MV-4-11 (cell line): ENCODE data around the gene TLR10.
A peak's percentile ranks its signal among the peaks of the same experiment; 100 is the strongest.
"Not testable (repeated sequence)": the region's sequence is repeated elsewhere in the genome, so short reads cannot be mapped to it uniquely, and the experiment has no call there.

ENCODE experiments used
- DNase-seq: peaks from one replicate; lab custom pipeline; 2025; lab: John Stamatoyannopoulos, UW

The TLR10 gene

GRCh38 chr4:38800961-38801450 is 18.2 kb upstream of the TLR10 start:
- DNase-seq: no peak

- DNase-seq: no peak
These were observed 17.6 kb upstream of the TLR10 start for GRCh38 chr4:38800366-38800765.

- DNase-seq: no peak
These were observed 12.3 kb upstream of the TLR10 start for GRCh38 chr4:38795087-38795486.

DNA sequence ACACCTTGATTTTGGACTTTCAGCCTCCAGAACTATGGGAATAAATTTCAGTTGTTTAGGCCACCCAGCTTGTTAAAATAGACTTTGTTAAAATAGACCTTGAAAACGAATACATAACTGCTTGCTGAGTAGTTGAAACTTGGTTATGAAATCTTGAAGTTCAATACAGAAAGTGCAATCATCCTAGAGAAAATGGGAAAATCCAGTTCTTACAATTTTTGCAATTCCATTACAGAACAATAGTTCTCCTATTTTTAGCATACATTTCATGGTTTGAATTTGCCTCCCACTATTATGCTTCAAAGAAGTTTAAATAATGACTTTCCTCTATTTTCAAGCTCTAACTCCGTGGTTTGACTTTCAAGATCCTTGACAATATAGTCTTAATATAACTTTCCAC is 11.3 kb upstream of the TLR10 start:
- DNase-seq: no peak

GRCh38 chr4:38791010-38791409 is 8.2 kb upstream of the TLR10 start:
- DNase-seq: peak; percentile 81

GRCh38 chr4:38788317-38788716 is 5.5 kb upstream of the TLR10 start:
- DNase-seq: no peak

GRCh38 chr4:38787693-38788092 is 4.9 kb upstream of the TLR10 start:
- DNase-seq: no peak

- peak; percentile 99 for DNase-seq
These were observed 3.2 kb upstream of the TLR10 start for GRCh38 chr4:38785901-38786402.

- peak; percentile 56 for DNase-seq
These were observed 2.4 kb upstream of the TLR10 start for GRCh38 chr4:38785041-38785790.

DNA sequence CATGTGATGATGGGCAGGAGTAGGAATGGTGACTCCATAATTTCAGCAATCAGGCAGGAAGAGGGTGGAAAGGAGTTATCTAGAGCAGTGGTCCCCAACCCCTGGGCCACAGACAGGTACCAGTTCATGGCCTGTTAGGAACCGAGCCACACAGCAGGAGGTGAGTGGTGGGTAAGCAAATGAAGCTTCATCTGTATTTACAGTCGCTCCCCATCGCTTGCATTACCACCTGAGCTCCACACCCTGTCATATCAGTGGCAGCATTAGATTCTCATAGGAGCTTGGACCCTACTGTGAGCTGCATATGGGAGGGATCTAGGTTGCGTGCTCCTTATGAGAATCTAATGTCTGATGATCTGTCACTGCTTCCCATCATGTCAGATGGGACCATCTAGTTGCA is 1.4 kb upstream of the TLR10 start:
- DNase-seq: no peak

DNA sequence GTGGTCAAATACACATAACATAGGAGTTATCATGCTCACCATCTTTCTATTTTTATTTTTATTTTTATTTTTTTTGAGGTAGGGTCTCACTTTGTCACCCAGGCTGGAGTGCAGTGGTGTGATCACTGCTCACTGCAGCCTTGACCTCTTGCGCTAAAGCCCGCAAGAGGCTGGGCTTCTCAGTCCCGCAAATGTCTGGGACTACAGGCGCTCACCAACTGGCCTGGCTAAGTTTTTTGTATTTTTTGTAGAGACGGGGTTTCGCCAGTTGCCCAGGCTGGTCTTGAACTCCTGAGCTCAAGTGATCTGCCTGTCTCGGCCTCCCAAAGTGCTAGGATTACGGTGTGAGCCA is 295 bp upstream of the TLR10 start:
- no peak for DNase-seq

GRCh38 chr4:38781854-38782261 is 932 bp downstream of the TLR10 start:
- DNase-seq: peak; percentile 52

DNA sequence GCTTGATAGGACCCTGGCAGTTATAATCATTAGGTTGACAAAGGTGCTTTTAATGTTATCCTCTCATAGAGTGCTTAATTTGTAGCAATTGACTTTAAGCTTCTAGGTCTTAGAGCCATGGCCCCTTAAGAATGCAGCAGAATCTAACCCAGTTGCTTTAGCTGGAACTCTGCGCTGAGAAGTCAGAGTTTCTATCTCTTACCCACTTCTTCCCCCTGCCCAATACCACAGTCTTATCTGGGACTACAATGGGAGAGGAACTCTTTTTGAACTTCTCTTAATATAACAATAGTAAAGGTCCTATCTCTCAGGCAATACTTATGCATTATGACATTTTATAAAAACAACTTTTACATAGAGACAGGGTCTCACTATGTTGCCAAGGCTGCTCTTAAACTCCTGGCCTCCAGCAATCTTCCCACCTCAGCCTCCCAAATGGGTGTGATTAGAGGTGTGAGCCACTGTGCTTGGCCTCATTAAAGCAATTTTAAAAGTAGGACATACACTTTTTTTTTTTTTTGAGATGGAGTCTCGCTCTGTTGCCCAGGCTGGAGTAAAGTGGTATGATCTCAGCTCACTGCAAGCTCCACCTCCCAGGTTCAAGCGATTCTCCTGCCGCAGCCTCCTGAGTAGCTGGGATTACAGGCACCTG is 1.8 kb downstream of the TLR10 start:
- peak; percentile 62 for DNase-seq

GRCh38 chr4:38779790-38780189 is 3.0 kb downstream of the TLR10 start:
- no peak for DNase-seq

GRCh38 chr4:38777925-38778324 is 4.9 kb downstream of the TLR10 start:
- DNase-seq: not testable (repeated sequence)

GRCh38 chr4:38775326-38775725 is 7.5 kb downstream of the TLR10 start:
- DNase-seq: peak; percentile 71

- peak; percentile 25 for DNase-seq
These were observed 8.4 kb downstream of the TLR10 start for GRCh38 chr4:38774181-38774955.

- not testable (repeated sequence) for DNase-seq
These were observed 12.5 kb downstream of the TLR10 start for GRCh38 chr4:38770281-38770680.

GRCh38 chr4:38769857-38770256 is 12.9 kb downstream of the TLR10 start:
- no peak for DNase-seq

GRCh38 chr4:38769441-38769840 is 13.3 kb downstream of the TLR10 start:
- DNase-seq: no peak

GRCh38 chr4:38768968-38769394 is 13.8 kb downstream of the TLR10 start:
- peak; percentile 80 for DNase-seq

DNA sequence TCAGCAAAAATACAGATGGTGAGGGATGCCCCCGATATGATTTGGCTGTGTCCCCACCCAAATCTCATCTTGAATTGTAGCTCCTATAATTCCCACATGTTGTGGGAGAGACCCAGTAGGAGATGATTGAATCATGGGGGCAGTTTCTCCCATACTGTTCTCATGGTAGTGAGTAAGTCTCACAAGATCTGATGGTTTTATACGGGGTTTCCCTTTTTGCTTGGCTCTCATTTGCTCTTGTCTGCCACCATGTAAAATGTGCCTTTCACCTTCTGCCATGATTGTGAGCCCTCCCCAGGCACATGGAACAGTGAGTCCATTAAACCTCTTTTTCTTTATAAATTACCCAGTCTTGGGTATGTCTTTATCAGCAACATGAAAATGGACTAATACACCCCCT is 15.8 kb downstream of the TLR10 start:
- not testable (repeated sequence) for DNase-seq

GRCh38 chr4:38765382-38765781 is 17.4 kb downstream of the TLR10 start:
- DNase-seq: no peak
